NCI-H2107 treated with DMSO at 0.1 percent for 48 hours (cell line): ENCODE measurements around the gene CYP27B1.

Source experiments
- DNase-seq: peaks from one replicate; lab custom pipeline; 2025; ENCODE audit not compliant: unreplicated experiment; lab: John Stamatoyannopoulos, UW

Gene CYP27B1

DNA sequence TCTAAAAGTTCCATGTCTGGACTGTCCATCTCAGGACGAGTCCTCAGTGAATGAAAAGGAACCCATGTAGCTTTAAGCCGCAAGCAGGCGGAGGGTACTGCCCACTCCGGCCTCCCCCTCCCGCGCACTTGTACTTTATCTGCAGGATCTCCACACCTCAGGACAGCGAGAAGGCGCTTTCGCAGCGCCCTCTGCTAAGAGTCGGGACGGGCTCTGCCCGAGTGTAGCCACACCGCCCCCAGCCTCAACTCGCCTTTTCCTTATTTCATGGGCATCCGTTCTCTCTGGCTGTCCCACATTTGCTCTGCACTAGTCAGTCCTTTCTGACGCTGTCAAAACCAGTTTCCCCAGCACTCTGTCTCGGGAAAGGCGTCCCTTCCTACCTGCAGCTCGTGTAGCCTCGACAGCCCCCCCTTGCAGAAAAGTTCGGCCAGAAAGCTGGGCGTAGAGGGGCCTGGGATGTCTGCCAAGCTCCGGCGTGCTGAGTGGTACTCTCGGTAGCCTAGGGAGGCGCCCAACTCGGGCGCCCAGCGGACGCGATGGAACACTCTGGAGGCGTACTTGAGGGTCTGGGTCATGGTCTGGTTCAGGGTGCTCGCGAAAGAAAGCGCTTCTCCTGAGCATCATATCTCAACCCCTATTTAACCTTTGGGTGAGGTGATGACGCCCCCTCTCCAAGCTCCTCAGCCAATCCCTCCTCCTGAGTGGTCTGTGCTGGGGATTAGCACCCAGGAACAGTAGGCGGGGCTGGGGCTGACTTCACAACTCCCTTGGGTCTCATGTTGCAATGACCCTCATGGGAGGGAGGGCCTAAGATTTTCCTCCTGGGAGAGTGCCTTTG, at the start of gene CYP27B1:
CYP27B1 (minus strand) TSS at position 615 of the 841 bp plus-strand sequence; CDS start at position 578, 37 bp downstream.
- peak; percentile 75 for DNase-seq

DNA sequence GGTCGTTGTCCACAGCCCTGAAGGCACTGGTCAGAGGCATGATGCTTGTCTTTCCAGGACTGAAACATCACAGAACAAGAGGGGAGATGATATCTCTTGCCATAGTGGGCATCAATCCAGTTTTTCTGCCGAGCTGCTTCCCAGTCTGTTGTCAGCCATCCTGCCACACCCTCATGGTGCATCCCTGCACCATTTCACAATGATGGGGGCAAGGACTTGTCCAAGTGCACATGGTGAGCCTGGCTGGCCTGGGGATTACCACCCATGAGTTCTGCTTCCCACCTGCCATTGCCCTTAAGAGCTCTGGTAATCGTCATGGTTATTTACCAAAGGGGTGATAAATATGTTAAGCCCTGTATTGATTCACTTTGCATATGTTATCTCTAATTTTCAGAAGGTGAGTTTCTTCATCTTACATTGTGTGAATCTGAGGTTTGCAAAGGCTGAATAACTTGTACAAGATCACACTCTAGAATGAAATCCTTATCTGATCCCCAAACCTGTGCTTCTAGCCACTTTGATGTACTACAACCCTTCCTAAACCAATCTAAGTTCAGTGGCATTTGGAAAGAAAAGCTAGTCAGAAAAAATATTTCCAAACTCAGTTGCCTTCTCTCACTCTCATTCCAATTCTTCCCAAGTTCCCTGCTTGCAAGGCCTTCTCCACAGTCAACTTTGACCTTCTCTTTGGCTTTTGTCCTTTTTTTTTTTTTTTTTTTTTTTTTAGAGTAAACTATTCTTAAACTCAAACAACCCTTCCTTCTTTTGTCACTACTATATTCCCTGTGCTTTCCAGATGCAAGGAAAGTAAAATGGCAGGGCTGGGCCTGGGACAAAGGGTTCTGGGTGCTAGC, 49.4 kb upstream of the CYP27B1 start:
- DNase-seq, result no peak

DNA sequence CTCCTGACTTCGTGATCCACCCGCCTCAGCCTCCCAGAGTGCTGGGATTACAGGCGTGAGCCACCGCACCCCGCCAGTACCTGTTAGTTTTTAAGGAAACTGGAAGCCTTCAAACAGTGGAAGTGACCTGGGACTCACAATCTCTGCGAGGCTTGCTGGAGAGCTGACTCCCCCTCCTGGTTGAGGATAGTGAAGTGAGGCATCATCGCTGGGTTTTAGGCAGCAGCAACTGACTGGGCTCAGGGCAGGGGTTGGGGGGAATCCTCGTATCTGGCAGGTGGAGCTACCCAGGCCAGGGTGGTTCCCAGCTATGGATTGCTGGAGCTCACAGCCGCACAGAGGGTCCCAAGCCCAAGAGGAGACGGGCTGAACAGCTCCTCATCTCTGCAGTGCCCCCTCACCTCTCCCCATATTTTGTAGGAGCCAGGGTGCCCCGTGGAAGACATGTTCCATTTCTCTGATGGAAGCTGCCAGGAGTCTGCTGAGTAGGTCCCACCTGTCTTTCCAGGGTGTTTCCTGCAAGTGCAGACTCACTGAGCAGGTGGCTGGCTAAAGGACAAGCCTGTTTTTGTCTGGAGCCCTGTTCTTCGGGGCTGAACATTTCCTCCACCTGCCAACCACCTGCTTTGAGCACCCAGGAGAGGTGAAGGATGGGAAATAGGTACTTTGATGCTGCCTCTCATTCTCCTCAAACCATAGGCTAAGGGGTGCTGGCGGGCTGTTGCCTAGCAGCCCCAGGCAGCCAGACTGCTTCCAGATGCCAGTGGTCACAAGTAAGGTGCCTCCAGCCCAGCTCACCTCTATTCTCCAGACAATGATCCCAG, 48.5 kb upstream of the CYP27B1 start:
- DNase-seq, result peak; percentile 95

DNA sequence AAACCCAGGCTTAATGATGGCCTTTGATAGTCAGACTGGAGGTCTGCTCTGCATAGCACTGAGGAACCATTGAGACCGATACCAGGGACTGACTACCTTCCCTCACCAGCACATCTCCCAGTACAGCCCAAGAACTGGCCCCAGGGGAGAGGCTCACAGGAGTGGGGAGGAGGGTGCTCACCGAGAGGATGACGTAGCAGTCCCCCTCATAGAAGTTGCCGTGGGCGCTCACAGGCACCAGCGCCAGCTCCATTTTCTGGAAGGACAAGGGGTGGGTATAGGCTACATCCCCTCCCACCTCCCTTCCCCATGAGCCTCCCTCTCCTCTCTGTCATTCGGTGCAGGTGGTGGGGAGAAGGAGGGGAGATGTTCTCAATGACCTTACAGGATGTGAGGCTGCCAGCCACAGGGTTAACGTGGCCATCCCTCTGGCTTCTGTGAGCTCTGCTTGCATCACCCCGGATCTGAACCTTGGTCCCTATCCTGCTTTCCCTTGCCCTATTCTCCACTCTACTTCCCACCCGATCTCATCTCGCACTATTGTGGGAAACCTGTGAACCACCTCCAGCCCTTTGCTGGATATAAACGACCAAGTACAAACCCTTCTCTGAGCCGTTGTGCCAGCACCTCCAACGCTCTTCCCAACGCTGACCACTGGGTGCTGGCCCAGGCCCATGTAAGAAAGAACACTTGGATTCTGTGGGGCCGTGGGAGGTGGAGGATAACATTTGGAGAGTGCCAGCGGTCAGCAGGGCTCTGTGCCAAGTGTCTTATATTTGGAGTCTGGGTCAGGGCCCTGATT, 47.3 kb upstream of the CYP27B1 start:
- DNase-seq, result no peak

GRCh38 chr12:57813111-57813970, 46.5 kb upstream of the CYP27B1 start:
- DNase-seq, result no peak

DNA sequence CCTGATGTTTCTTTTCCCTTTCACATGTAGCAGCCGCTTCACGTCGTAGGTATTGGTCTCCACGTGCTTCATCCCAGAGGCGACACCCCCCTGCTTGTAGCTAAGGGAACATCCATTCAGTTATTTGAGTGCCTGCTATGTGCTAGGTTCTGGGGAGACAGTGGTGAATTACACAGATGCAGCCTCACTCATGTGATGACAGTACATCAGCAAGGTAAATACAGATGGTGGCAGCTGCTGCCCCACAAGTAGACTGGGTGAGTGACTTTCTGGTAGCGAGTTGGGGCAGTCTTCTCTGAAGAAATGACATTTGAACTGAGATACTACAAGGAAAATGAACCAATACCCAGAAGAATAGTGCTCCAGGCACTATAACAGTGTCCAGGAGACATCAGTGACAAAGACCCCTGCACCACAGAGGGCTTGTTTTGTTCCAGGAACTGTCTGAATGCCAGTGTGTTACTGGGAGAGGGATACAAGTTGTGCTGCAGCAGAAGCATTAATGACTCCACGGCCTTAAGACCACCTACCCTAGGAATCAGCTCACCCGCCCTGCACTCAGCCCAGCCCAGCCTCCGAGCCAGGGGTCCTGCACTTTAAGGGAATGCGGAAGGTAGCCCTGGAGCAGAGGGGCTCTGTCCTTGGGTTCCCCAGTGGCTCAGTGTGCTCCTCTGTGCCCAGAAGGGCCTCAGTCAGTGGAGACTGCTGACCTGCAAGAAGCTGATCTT, 44.3 kb upstream of the CYP27B1 start:
- DNase-seq, result no peak

- DNase-seq, result no peak
Observed at GRCh38 chr12:57810450-57810849, 43.6 kb upstream of the CYP27B1 start.

DNA sequence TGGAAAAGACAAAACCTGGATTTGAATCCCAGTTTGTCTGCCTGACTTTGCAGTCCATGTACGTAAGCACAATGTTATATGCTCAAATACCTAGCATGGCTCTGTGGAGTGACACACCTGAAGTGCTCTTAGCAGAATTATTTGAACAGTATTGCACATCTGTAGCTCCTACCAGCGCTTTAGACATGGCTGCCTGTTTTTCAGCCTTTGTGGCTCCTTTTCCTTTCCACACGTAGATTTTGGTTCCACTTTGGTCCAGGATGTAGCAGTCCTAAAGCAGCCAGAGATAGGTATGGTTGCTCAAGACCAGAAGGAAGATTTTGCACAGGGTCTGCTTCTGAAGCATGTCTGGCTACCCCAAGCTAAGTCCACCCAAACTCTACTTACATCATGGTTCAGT, 42.5 kb upstream of the CYP27B1 start:
- DNase-seq, result no peak

DNA sequence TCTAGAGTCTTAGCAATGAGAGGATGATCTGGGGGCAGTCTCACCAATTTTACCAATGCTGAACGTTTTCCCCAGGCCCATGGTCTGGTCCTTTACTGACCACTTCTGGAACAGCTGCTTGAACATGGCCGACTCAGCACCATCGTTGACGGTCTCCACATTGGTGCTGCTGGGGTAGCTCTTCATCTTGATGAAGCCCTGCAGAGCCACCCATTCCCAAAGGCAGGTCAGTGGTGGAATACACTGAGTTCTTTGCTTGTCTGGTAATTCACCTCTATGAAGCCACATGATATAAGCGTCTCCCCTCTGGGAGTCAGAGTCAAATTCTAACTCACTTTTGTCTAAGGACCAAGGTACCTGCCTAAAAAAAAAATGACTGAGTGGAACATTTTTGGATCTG, 41.5 kb upstream of the CYP27B1 start:
- DNase-seq, result no peak

DNA sequence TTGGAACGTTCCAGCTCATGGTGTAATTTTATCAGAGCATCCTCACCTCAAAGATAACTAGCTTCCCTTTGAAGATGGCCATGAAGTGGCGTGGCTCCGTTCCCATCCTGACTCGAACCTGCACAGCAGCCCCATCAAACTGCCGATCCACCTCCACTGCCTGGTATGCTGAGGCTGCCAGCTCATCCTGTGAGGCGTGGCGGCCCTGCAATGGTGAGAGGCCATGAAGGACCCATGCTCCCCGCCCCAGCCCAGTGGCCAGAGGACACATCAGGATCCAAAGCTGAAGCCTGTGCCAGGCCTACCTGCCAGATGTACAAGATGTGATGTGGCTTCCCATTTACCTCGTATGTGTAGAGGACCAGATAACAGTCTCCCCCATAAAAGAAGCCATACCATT, 40.4 kb upstream of the CYP27B1 start:
- DNase-seq, result no peak

DNA sequence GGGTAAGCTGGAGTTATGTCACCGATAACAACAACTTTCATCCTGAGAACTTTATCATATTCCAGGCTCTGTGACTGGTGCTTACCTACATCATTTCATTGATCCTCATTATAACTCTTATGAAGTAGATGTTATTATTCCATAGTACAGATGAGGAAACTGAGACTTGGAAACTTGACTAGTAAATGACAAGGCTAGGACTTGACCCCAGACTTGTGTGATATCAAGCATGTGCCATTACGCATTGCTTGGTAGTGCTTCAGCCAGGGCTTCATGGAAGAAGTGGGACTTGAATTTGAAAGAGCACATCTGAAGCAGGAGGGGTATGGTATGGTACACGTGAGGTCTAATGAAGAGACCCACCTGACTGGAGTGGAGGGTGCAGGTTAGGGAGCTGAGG, 39.8 kb upstream of the CYP27B1 start:
- no peak for DNase-seq

- no peak for DNase-seq
Observed at GRCh38 chr12:57803319-57803893, 36.5 kb upstream of the CYP27B1 start.

- no peak for DNase-seq
Observed at GRCh38 chr12:57802607-57803006, 35.7 kb upstream of the CYP27B1 start.

DNA sequence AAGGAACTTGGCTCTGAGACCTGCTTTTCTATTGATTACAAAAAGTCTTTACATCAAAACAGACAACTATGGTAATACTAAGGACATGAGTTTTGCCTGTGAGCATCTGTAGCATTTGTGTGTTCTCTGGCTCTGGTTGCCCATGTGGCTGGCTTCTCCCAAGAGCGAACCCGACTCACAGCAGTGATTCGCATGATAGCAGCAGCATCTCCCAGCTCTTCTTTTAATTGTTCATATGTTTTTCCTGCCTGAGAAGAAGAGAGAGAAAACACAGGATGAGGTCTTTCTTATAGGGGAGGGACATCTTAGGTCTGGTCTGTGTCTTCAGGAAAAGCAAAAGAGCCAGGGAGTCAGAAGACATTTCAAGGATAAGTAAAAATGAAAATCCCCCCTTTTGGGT, 34.1 kb upstream of the CYP27B1 start:
- DNase-seq, result no peak

GRCh38 chr12:57797933-57798332, 31.1 kb upstream of the CYP27B1 start:
- DNase-seq, result no peak

DNA sequence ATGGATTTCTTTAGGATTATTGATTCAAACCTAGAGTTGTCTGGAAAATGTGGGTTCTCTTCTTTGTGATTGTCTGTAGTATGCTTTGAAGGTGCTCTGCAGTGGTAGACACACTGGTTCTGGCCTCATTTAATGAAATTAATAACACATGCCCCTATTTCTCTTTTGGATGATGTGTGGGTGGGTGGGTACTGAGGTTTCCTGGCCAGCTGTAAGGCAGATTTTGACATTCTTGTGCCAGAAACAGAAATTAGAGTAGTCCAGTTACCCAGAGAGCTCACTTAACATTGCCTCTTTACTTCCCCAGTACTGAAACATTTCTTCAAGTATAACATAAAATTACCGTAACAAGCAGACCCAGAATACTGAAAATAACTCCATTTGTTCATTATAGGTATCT, 30.1 kb upstream of the CYP27B1 start:
- no peak for DNase-seq

DNA sequence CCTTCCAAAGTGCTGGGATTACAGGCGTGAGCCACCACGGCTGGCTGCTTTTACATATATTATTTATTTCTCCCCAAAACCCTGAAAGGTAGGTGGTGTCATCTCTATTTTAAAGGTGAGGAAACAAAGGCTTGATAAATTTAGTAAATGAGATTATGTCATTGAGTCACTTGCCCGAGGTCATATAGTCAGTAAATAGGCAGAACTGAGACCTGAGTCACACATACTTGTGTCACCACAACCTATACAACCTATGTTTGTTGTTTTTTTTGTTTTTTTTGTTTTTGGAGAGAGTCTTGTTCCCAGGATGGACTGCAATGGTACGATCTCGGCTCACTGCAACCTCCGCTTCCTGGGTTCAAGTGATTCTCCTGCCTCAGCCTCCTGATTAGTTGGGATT, 28.5 kb upstream of the CYP27B1 start:
- DNase-seq, result no peak

DNA sequence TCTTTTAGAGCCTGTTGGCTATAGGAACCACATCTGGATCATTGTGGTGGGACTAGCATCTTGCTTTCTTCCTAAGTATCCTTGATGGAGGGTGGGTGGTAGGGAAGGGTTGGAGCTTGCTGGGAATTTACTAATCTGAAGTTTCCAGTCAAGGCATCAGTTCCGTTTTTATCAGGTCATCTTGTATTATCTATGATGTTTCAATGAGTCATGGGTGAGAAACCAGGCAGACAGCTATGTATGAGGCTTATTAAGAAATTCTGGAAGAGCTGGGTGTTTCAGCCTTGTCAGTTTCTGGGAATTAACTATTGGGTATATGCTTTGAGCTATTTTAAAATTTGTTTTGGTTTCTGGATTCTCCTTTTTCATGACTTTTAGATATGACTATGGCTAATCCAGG, 27.0 kb upstream of the CYP27B1 start:
- DNase-seq, result no peak

- no peak for DNase-seq
Observed at GRCh38 chr12:57783861-57784260, 17.0 kb upstream of the CYP27B1 start.
